GM18907 (cell line): Measurements from ENCODE around the gene LAMC1.

ENCODE experiments used
- ATAC-seq: cut with Tn5 transposase; IDR thresholded peaks from one replicate; pipeline ENCODE4 v1.9.1; 2021; ENCODE audit warnings: mild to moderate bottlenecking, moderate library complexity; ENCODE audit not compliant: unreplicated experiment

The LAMC1 gene

DNA sequence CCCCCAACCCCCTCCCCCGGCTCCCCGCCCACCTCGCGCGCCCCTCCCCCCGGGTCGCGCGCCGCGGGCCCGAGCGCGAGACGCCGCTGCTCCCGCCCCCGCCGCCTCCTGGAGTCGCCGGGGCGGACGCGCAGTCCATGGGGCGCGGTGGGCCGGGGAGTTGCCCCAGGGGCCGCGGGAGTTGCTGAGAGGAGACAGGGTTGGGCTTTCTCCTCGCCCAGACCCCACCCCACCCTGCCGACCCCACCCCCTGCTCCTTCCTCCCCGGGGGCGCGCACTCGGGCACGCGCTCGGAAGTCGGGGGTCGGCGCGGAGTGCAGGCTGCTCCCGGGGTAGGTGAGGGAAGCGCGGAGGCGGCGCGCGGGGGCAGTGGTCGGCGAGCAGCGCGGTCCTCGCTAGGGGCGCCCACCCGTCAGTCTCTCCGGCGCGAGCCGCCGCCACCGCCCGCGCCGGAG, at the start of gene LAMC1:
Gene LAMC1 (plus strand): TSS at position 275 of the 455 bp plus-strand sequence. CDS start 297 bp downstream, outside the sequence.
- ATAC-seq, result peak; percentile 36

- ATAC-seq, result no peak
Measured at GRCh38 chr1:182974506-182975191, 48.6 kb upstream of the LAMC1 start.

DNA sequence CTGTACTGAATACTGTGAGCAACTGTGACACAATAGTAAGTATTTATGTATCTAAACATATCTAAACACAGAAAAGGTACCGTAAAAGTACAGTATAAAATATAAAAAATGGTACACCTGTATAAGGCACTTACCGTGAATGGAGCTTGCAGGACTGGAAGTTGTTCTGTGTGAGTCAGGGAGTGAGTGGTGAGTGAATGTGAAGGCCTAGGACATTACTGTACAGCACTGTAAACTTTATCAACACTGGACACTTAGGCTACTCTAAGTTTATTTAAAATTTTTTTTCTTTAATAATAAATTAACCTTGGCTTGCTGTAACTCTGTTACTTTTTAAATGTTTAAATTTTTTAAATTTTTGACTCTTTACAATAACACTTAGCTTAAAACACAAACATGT, 45.7 kb upstream of the LAMC1 start:
- ATAC-seq, result no peak

DNA sequence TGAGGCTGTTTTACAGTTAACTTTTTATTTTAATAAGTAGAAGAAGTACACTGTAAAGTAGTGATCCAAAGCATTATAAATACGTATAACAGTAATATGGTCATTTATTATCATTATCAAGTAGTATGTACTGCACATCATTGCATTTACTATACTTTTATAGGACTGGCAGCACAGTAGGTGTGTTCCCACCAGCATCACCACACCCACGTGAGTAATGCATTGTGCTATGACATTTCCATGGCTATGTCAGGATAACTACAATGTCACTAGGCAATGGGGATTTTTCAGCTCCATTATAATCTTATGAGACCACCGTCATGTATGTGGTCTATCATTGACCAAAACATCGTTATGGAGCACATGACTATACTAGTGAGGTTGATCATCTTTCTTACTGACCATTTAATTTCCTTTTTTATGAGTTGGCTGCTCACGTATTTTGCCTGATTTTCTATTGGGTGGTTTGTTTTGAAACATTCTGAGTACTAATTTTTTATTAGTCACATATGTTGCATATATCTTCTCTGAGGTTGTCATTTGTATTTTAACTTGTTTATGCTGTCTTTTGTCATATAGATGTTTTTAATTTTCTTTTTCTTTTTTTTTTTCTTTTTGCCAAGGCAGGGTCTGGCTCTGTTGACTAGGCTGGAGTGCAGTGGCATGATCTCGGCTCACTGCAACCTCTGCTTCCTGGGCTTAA, 44.9 kb upstream of the LAMC1 start:
- ATAC-seq, result no peak

DNA sequence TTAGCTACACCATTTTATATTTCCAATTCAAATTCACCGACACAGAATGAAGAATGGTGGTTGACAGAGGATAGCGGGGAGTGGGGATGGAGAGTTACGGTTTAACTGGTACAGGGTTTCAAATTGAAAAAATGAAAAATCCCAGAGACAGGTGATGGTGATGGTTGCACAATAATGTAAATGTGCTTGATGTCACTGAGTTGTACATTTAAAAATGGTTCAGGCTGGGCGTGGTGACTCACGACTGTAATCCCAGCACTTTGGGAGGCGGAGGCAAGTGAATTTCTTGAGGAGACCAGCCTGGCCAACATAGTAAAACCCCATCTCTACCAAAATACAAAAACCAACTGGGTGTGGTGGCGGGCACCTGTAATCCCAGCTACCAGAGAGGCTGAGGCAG, 39.1 kb upstream of the LAMC1 start:
- ATAC-seq, result no peak

- no peak for ATAC-seq
Measured at GRCh38 chr1:182984621-182985020, 38.6 kb upstream of the LAMC1 start.

GRCh38 chr1:182985876-182986275, 37.3 kb upstream of the LAMC1 start:
- ATAC-seq, result no peak

GRCh38 chr1:182990413-182991144, 32.6 kb upstream of the LAMC1 start:
- no peak for ATAC-seq

- no peak for ATAC-seq
Measured at GRCh38 chr1:182993746-182994145, 29.5 kb upstream of the LAMC1 start.

DNA sequence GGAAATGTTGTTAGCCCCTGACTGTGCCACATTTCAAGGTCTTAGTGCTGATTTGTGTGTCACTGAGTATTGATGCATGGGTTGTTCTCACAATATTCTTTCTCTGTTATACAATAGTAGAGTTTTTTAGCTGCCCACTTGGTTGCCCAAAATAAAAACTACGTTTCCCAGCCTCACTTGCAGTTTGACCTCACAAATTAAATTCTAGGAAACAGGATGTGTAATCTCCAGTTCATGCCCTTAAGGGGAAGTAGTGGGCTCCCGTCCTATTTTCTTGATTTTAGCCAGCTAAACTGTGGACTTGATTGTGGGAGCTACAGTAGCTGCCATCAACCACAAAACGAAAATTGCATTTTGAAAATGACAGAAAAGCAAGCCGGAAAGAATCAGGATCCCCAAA, 27.3 kb upstream of the LAMC1 start:
- ATAC-seq, result no peak

DNA sequence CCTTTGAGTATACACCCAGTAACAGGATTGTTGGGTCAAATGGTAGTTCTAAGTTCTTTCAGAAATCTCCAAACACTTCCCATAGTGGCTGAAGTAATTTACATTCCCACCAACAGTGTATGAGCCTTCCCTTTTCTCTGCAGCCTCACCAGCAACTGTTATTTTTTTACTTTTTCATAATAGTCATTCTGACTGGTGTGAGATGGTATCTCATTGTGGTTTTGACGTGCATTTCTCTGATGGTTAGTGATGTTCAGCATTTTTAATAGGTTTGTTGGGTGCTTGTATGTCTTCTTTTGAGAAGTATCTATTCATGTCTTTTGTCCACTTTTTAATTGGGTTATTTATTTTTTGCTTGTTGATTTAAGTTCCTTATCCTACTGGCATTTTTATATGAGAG, 26.4 kb upstream of the LAMC1 start:
- ATAC-seq, result no peak

DNA sequence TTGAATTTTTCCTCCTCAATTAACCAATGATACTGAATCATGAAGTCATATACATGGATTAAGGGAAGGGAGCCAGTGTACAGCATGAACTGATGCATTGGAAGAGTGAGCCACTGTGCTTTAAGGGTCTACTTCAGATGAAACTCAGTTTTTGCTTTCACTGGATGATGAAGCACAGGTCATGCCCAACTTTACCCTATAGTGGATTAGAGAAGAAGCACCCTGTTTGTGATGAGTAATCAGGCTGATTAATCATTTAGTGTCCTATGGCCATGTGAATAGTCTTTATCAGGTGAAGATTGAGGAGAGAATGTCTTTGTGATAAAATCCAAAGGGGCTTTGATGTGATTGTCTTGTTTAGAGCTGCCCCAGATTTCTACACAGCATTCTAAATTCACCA, 24.7 kb upstream of the LAMC1 start:
- no peak for ATAC-seq

- ATAC-seq, result no peak
Measured at GRCh38 chr1:183000167-183000962, 22.9 kb upstream of the LAMC1 start.

DNA sequence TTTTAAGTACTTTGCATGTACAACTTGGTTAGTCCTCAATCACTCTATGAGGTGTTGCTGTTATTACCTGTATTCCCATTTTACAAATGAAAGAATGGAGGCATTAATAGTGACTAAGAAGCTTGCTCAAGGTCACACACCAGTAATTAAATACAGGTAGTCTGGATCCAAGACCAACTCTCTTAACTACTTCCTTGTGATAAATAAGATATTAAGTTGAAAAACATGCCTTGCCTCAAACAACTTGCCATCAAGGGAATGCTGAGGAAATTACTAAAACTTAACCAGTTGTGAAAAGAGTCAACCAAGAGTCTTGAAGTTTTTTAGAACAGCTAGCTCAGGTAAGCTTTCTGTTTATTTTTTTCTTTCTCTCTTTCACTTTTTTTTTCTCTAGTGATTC, 21.0 kb upstream of the LAMC1 start:
- ATAC-seq, result no peak

GRCh38 chr1:183002797-183003196, 20.4 kb upstream of the LAMC1 start:
- no peak for ATAC-seq

- no peak for ATAC-seq
Measured at GRCh38 chr1:183003203-183003602, 20.0 kb upstream of the LAMC1 start.

DNA sequence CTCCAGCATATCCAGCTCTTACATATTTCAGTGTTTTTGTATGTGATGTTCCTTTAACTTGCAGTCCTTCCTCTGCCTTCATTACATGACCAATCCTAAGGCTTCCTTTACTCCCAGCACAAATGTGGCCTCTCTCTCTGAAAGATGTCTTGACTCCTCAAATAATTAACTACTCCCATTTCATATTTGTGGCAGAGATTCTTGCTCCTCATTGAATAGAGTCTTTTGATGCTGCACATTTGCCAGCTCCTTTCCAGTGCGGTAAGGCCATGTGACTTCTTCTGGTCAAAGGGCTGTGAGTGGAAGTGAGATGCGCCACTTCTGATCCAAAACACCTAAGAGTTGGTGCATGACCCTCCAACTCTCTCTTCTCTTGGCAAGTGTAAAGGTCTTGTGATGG, 19.1 kb upstream of the LAMC1 start:
- no peak for ATAC-seq

DNA sequence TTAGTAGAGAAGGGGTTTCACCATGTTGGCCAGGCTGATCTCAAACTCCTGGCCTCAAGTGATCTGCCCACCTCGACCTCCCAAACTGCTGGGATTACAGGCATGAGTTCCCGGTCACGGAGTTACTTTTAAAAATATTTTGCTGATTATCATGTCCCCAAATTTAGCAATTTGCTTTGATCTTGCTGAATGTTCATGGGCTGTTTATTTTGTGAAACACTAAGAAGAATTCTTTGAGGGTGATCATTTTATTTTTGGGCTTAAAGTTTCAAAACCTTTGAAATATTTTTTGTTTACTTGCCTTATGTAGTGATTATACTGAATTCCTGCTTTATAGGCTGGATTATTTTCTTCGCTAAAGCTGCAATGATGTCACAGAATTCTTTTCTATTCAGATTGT, 11.4 kb upstream of the LAMC1 start:
- ATAC-seq, result no peak

DNA sequence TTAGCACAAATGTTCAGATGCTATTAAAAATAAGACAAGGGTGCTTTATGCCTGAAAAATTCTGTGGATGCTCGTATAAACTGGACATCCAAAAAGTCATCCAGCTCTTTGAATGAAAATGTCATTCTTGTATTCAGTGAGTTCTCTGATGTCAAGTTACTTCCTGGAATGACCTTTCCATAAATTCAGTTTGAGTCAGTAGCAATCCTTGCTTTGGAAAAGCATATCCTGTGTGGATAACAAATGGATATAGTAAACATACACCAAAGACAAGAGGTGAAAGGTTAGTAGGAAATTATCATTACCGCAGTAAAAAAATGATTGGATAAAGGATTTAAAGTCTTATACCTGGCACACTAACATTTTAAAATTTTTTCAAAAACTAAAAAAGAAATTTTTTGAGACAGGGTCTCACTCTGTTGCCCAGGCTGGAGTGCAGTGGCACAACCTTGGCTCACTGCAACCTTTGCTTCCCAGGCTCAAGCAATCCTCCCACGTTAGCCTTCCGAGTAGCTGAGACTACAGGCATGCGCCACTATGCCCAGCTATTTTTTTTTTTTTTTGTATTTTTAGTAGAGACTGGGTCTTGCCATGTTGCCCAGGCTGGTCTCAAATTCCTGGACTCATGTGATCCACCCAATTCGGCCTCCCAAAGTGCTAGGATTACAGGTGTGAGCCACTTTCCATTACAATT, 10.8 kb upstream of the LAMC1 start:
- ATAC-seq, result no peak

DNA sequence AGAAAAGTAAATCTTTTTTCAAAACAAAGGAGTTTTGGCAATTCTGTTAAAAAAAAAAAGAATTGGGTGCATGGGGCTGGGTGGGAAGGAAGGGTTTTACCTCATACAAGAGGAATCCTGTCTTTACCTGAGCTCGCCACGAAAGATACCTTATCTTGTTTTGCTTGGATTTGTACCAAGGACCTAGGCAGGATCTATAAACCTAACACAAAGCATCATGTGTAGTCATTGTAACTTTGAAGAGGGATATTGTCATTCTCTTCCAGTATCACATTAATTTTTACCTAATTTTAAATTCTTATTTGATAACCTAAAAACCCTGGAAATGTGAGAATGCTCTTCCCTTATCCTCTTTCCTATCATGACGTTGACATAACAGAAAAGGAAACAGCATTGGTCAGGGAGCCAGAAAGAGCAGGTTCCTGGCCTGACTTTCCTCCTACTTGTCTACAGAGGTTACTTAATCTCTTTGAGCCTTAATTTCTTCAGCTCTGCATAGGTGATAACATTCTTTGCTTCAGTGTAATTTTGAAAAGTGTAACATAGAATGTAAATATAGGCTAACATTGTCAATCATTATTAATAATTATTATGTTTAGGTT, 4.0 kb upstream of the LAMC1 start:
- ATAC-seq, result no peak
